Natural killer cell treated with Interleukin-12 subunit alpha and Interleukin-12 subunit beta and Interleukin-15 and Interleukin-18, amount 100 ng/mL, for 72 hours (primary cell): ENCODE data around the gene SLC15A3. TPM values are rescaled to one million over a fixed set of nuclear protein-coding genes. Genes with fewer than 3 reads are reported as not detected.
A peak's percentile ranks its signal among the peaks of the same experiment; 100 is the strongest.

Experiments
- ATAC-seq, 2 donors: fragments of 150-1000 bp; cut with Tn5 transposase in 1 of 2; sonication (Bioruptor Pico), chemical (Tn5 transposase) in 1 of 2; 2 replicates each; pipeline ENCODE4 v1.10.0; 2021
- DNase-seq: peaks from one replicate; pipeline ENCODE4 v3.0.0; 2022; ENCODE audit warnings: low spot score
- H3K27ac Mint-ChIP-seq, 2 donors: 1 replicate in 1 of 2; 2 replicates in 1 of 2; pipeline ENCODE4 v1.8.0; 2022; ENCODE audit warnings: mixed read lengths in 2 of 2, mild to moderate bottlenecking in 1 of 2, moderate library complexity in 1 of 2
- H3K27me3 Mint-ChIP-seq, 2 donors: 1 replicate in 1 of 2; 2 replicates in 1 of 2; pipeline ENCODE4 v1.8.0; 2022; ENCODE audit warnings: mixed read lengths in 2 of 2
- H3K36me3 Mint-ChIP-seq: one replicate; pipeline ENCODE4 v1.8.0; 2022; ENCODE audit warnings: mixed read lengths
- H3K4me1 Mint-ChIP-seq, 2 donors: 1 replicate in 1 of 2; 2 replicates in 1 of 2; pipeline ENCODE4 v1.8.0; 2022; ENCODE audit warnings: low read depth in 2 of 2, mixed read lengths in 2 of 2, mild to moderate bottlenecking in 1 of 2
- H3K4me3 Mint-ChIP-seq: one replicate; pipeline ENCODE4 v1.8.0; 2022; ENCODE audit warnings: mixed read lengths
- H3K9me3 Mint-ChIP-seq: 2 replicates; pipeline ENCODE4 v1.8.0; 2022; ENCODE audit warnings: mixed read lengths
- total RNA-seq, 2 donors: library from RNA; stranded (reverse); gene quantifications; one replicate each; pipeline ENCODE4 v1.2.3, GENCODE V29; 2022

Gene SLC15A3
- total RNA-seq: 1 to 10 TPM; 1.2 to 5.0 TPM

DNA sequence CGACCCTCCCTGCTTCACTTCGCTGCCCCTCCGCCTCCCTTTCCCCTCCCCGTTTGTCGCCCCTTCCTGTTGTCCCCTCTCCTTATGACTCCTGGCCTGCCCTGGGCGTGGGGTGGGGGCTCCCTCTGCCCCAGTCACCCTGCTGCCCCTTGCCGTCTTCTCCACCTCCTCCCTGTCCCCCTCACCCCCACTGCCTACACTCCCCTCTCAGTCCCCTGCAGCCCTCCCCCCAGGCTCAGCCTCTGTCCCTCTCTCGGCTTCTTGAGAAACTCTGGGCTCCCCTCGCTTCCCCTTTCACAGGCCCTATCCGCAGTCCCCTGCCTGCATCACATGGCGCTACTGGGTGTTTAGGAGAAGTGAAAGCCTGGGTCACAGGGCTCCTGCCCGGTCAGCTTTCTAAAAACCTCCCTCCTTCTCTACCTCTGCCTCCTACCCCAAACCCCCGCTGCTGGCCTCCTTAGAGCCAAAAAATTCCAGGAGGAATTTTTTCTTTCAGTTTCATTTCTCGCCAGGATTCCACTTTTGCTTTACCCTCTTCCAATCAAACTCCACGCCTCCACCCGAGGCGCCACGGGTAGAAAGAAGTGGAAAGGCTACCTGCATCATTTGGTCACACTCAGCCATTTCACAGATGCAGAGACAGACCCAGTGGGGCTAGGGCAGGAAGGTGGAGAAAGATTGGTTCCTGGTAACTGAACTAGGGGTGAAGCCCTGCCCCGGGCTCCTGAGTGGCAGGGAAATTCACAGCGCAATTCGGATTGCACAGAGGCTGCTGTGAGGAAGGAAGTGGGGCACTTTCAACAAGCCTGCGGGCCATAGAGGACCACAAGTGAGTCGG is at the start of gene SLC15A3:
SLC15A3 (minus strand) TSS at position 273 of the 838 bp plus-strand sequence. CDS start 625 bp downstream, outside the sequence.
- Mint-ChIP-seq H3K4me3 (peak within 1 kb of the TSS; percentile 85), H3K9me3 (no peaks in the 10 kb centered on the region), H3K27ac (peak within 1 kb of the TSS; percentile 49 to 92), H3K4me1 (peaks cover 11 to 16% of the 10 kb centered on the region in 2 donors), H3K27me3 (peaks cover 11 to 20% of the 10 kb centered on the region in 2 donors), H3K36me3 (no peaks in the 10 kb centered on the region)
- no peak for DNase-seq
- ATAC-seq: peak; percentile 73 to 89

DNA sequence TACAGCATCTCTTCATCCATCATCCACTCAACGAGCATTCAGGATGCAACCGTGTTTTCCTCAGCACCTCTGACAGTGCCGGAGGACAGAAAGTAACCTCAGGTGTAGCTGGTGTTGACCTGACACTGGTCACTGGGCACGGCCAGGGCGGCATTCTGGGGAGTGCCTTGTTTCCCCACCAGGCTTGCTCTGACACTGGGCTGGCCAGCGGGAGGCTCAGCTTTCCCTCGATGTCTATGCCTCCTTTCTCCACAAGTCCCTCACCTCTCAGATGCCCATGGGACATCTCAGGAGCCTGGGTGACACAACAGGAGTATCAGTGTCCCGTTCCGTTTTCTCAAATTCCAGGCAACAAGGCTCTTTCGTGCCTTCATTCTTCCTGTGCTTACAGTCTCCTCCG is 48.5 kb upstream of the SLC15A3 start:
- no peaks in the 10 kb centered on the region for H3K27me3 Mint-ChIP-seq
- peaks cover 20 to 21% of the 10 kb centered on the region in 2 donors for H3K4me1 Mint-ChIP-seq
- no peak for DNase-seq
- no peaks in the 10 kb centered on the region for H3K9me3 Mint-ChIP-seq
- no peaks in the 10 kb centered on the region for H3K36me3 Mint-ChIP-seq
- no peak overlapping the region for H3K4me3 Mint-ChIP-seq
- peak overlapping the region in 1 of 2 donors; percentile 57 for H3K27ac Mint-ChIP-seq
- ATAC-seq: no peak

DNA sequence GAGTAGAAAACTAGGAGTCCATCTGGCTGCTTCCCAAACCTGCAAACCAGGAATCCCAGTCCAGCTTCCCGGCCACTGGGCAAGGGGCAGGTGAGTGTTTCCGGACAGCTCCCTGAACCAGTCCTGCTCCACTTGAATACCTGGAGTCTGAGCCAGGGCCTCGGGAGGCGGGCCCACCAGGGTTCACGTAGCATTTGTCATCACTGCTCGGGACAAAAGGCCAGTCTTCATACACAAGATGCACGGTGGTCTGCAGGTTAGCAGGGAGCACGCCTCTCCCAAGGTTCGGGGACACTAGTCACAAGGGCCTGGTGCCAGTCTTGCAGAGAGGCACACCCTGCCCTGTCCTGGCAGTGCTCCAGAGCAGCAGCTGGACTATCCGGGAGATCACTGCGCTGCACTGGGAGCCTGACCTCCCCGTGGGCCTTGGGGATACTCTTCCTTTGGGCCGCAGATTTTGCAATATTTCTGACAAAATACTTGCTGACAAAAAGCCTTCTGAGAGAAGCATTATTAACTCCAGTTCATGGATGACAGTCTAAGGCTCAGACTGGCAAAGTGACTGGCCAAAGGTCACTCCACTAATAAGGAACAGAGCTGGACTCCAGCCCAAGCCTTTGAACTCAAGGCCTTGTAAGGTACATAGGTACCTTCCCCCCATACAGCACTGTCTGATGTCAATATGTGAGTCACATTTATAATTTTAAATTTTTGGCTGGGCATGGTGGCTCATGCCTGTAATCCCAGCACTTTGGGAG is 44.6 kb upstream of the SLC15A3 start:
- H3K9me3 Mint-ChIP-seq: no peaks in the 10 kb centered on the region
- H3K4me1 Mint-ChIP-seq: peaks cover 23 to 27% of the 10 kb centered on the region in 2 donors
- no peak overlapping the region for H3K4me3 Mint-ChIP-seq
- H3K27ac Mint-ChIP-seq: no peak overlapping the region
- no peaks in the 10 kb centered on the region for H3K36me3 Mint-ChIP-seq
- DNase-seq (no peak), ATAC-seq (no peak)
- H3K27me3 Mint-ChIP-seq: no peaks in the 10 kb centered on the region

DNA sequence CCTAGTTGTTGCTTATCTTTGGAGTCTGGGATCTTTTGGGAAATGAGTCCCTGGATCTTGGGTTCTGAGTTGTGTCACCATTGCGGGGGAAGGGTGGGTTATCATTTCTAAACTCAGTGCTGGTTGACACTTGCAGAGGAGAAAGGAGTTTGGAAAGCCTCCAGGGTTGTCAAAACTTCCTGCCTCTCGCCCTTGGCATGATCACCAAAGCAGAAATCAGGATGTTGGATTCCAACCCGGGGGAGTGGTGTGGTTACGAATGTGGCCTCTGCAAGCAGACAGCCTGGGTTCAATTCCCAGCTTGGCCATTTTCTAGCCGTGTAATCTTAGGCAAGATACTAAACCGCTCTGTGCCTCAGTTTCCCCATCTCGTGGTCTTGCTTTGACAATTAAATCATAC is 43.8 kb upstream of the SLC15A3 start:
- H3K4me3 Mint-ChIP-seq: no peak overlapping the region
- DNase-seq: no peak

DNA sequence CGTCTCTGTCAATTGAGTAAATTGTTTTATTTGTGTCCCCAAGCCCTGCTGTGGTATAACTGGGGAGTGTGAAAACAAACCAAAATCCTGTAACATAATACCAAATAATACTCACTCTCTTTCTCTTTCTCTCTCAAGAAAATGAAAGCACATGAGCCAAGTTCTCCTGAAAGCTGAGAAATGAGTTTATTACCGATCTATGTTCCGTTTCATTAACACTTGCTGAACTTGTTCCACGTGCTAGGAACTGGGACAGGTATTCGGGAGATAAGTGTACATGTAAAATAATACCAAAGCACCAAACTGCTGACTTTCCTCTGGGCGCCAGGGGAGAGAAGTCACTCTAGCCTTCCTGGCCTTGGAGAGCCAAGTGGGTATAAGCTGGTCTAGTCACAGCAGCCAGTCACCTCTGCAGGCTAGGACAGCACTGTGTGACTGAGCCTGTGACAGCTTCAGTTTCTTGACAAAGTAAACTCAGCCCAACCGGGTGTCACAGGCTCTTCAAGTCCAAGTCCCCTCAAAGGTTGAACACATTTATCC is 42.6 kb upstream of the SLC15A3 start:
- H3K36me3 Mint-ChIP-seq: no peaks in the 10 kb centered on the region
- no peaks in the 10 kb centered on the region for H3K9me3 Mint-ChIP-seq
- peak overlapping the region; percentile 85 for H3K4me3 Mint-ChIP-seq
- H3K27ac Mint-ChIP-seq: peak overlapping the region; percentile 91 to 94
- DNase-seq (no peak), ATAC-seq (peak; percentile 84 to 86)
- peaks cover 27% of the 10 kb centered on the region in 2 donors for H3K4me1 Mint-ChIP-seq
- H3K27me3 Mint-ChIP-seq: no peaks in the 10 kb centered on the region

More for the DNA sequence above, 43.8 kb upstream of the SLC15A3 start:
- Mint-ChIP-seq H3K36me3 (no peaks in the 10 kb centered on the region), H3K9me3 (no peaks in the 10 kb centered on the region), H3K27ac (peak overlapping the region in 1 of 2 donors; percentile 94), H3K4me1 (peaks cover 27% of the 10 kb centered on the region in 2 donors), H3K27me3 (no peaks in the 10 kb centered on the region)
- ATAC-seq: no peak

GRCh38 chr11:60993615-60994014 is 41.6 kb upstream of the SLC15A3 start:
- Mint-ChIP-seq H3K9me3 (no peaks in the 10 kb centered on the region), H3K4me3 (peak overlapping the region; percentile 62), H3K36me3 (no peaks in the 10 kb centered on the region), H3K27ac (peak overlapping the region; percentile 91 to 94), H3K4me1 (peaks cover 27% of the 10 kb centered on the region in 2 donors), H3K27me3 (no peaks in the 10 kb centered on the region)
- ATAC-seq (no peak), DNase-seq (no peak)

GRCh38 chr11:60992842-60993409 is 41.0 kb upstream of the SLC15A3 start:
- H3K36me3 Mint-ChIP-seq: no peaks in the 10 kb centered on the region

DNA sequence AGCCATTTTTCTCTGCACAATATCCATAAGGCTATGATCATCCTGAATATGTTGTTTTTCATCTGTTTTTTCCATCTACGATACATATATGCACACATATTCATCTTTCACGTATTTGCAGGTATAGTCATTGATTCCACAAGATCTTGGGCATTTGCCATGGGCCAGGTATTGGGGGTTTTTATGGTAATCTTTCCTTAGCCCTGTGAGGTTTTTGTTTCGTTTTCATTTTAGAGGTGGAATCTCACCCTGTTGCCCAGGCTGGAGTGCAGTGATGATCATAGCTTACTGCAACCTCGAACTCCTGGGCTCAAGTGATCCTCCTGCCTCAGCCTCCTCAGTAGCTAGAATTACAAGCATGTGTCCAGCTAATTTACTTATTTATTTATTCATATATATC is 39.5 kb upstream of the SLC15A3 start:
- ATAC-seq: no peak
- H3K4me1 Mint-ChIP-seq: peaks cover 36 to 39% of the 10 kb centered on the region in 2 donors
- H3K27me3 Mint-ChIP-seq: no peaks in the 10 kb centered on the region
- no peaks in the 10 kb centered on the region for H3K9me3 Mint-ChIP-seq
- no peaks in the 10 kb centered on the region for H3K36me3 Mint-ChIP-seq
- peak overlapping the region in 1 of 2 donors; percentile 20 for H3K27ac Mint-ChIP-seq
- no peak overlapping the region for H3K4me3 Mint-ChIP-seq
- DNase-seq: peak; percentile 15

More at GRCh38 chr11:60992842-60993409, 41.0 kb upstream of the SLC15A3 start:
- no peaks in the 10 kb centered on the region for H3K27me3 Mint-ChIP-seq
- peaks cover 27 to 29% of the 10 kb centered on the region in 2 donors for H3K4me1 Mint-ChIP-seq
- ATAC-seq (no peak), DNase-seq (no peak)
- H3K27ac Mint-ChIP-seq: peak overlapping the region in 1 of 2 donors; percentile 94
- no peaks in the 10 kb centered on the region for H3K9me3 Mint-ChIP-seq
- peak overlapping the region; percentile 23 for H3K4me3 Mint-ChIP-seq

- Mint-ChIP-seq H3K27ac (peak overlapping the region in 1 of 2 donors; percentile 49), H3K9me3 (no peaks in the 10 kb centered on the region), H3K4me3 (no peak overlapping the region), H3K27me3 (no peaks in the 10 kb centered on the region), H3K4me1 (peaks cover 34 to 38% of the 10 kb centered on the region in 2 donors), H3K36me3 (no peaks in the 10 kb centered on the region)
- no peak for ATAC-seq
- no peak for DNase-seq
Measured at GRCh38 chr11:60989093-60989650, 37.2 kb upstream of the SLC15A3 start.

- ATAC-seq (no peak), DNase-seq (peak; percentile 42)
- H3K4me1 Mint-ChIP-seq: peaks cover 31 to 40% of the 10 kb centered on the region in 2 donors
- H3K4me3 Mint-ChIP-seq: no peak overlapping the region
- H3K27me3 Mint-ChIP-seq: no peaks in the 10 kb centered on the region
- peak overlapping the region in 1 of 2 donors; percentile 73 for H3K27ac Mint-ChIP-seq
- H3K36me3 Mint-ChIP-seq: no peaks in the 10 kb centered on the region
- H3K9me3 Mint-ChIP-seq: no peaks in the 10 kb centered on the region
Measured at GRCh38 chr11:60988658-60989057, 36.7 kb upstream of the SLC15A3 start.

- Mint-ChIP-seq H3K4me1 (peaks cover 25 to 35% of the 10 kb centered on the region in 2 donors), H3K9me3 (no peaks in the 10 kb centered on the region), H3K4me3 (peak overlapping the region; percentile 55), H3K36me3 (no peaks in the 10 kb centered on the region), H3K27ac (peak overlapping the region; percentile 73 to 83), H3K27me3 (no peaks in the 10 kb centered on the region)
- ATAC-seq (peak in 1 of 2 donors; percentile 71), DNase-seq (peak; percentile 60)
Measured at GRCh38 chr11:60987577-60988277, 35.8 kb upstream of the SLC15A3 start.

- peak; percentile 62 for DNase-seq
- peak overlapping the region; percentile 73 to 83 for H3K27ac Mint-ChIP-seq
- peaks cover 21 to 35% of the 10 kb centered on the region in 2 donors for H3K4me1 Mint-ChIP-seq
- peak overlapping the region; percentile 55 for H3K4me3 Mint-ChIP-seq
- no peaks in the 10 kb centered on the region for H3K27me3 Mint-ChIP-seq
- no peaks in the 10 kb centered on the region for H3K36me3 Mint-ChIP-seq
- H3K9me3 Mint-ChIP-seq: no peaks in the 10 kb centered on the region
- ATAC-seq: peak; percentile 81 to 83
Measured at GRCh38 chr11:60985991-60986915, 34.3 kb upstream of the SLC15A3 start.
